GM12873 (cell line): ENCODE data around the gene MTUS2.

ENCODE experiments used
- TF ChIP-seq, protein P1 (sequence below): IDR thresholded peaks from 2 replicates; pipeline ENCODE4 v1.5.1; 2012; ENCODE audit warnings: low read depth, mild to moderate bottlenecking, moderate library complexity, low read length, control low read depth; ENCODE audit not compliant: insufficient read depth; ENCODE audit errors: missing control alignments

MTUS2 gene

GRCh38 chr13:29514720-29515310 is 694.7 kb downstream of the MTUS2 start:
- TF ChIP-seq, protein P1, sequence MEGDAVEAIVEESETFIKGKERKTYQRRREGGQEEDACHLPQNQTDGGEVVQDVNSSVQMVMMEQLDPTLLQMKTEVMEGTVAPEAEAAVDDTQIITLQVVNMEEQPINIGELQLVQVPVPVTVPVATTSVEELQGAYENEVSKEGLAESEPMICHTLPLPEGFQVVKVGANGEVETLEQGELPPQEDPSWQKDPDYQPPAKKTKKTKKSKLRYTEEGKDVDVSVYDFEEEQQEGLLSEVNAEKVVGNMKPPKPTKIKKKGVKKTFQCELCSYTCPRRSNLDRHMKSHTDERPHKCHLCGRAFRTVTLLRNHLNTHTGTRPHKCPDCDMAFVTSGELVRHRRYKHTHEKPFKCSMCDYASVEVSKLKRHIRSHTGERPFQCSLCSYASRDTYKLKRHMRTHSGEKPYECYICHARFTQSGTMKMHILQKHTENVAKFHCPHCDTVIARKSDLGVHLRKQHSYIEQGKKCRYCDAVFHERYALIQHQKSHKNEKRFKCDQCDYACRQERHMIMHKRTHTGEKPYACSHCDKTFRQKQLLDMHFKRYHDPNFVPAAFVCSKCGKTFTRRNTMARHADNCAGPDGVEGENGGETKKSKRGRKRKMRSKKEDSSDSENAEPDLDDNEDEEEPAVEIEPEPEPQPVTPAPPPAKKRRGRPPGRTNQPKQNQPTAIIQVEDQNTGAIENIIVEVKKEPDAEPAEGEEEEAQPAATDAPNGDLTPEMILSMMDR, result no peak

- TF ChIP-seq, protein P1, result no peak
Observed at GRCh38 chr13:29515372-29515771, 695.2 kb downstream of the MTUS2 start.

GRCh38 chr13:29516012-29516411 is 695.9 kb downstream of the MTUS2 start:
- TF ChIP-seq, protein P1, result no peak

DNA sequence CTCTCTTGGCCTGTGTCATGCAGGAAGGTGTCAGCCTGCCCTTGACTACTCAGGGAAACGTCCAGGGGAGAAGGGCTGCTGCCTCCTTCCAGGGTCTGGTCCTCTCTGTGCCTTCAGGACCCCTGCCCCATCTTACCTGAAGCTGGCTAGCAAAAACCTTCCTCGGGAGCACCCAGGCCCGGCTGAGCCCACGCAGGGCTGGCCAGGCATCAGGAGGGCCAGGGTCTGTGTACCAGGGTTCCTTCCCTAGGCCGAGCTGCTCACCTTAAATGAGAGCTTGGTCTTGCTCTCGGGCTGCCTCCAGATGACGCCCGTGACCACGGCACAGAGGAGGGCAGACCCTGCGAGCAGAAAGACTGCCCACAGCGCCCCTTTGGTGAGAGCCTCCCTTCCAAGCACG is 696.7 kb downstream of the MTUS2 start:
- TF ChIP-seq, protein P1, result no peak

DNA sequence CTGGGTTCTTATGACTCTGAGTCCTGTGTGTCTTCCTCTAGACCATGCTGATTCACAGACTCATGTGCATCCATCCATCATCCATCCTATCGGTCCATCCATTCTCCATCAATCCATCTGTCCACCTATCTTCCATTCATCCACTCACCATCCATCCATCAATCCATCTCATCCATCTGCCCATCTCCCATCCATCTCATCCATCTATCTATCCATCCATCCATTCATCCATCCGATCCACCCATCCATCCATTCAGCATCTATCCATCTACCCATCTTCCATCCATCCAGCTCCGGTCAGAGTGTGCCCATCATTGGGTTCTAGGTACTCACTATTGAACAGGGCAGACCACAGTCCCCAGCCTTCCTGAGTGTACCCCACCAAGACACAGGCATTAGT is 699.8 kb downstream of the MTUS2 start:
- TF ChIP-seq, protein P1, result no peak

DNA sequence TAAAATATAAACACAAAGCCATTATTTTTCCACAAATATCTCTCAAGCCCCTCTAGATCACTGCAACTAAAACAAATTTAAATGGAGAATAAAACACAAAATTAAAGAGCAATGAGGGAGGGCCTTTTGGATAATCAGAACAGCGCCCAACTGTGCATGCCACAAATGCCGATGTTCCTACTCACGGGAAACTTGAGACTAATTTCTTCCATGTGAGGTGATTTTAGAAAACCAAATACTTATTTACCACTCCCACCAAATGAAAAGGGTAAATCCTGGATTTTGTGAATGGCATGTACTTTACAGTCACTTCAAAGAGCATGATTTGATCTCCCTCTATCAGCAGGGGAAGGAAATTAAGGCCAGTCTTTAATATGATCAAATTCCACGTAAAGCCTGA is 700.5 kb downstream of the MTUS2 start:
- TF ChIP-seq, protein P1, result no peak

DNA sequence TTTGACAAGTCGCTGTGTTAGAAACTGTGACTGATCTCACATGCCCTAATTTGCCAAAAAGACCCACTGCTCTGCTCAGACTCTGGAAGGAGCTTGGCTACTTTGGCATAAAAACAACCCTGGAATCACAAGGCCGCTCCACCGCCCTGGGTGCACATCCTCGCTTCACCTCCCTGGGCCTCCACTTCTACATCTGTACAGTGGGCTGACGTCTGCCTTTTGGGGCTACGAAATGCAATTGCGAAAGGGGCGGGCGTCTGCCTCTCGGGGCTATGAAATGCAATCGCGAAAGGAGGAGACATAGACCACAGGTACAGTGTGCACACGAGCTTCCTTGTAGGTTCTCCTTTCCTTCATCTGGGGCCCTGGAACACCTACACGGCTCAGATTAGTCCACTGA is 701.2 kb downstream of the MTUS2 start:
- TF ChIP-seq, protein P1, result no peak
